IPS-18c (cell line): ENCODE data around the gene LY9.
"Not testable (repeated sequence)": the region's sequence is repeated elsewhere in the genome, so short reads cannot be mapped to it uniquely, and the experiment has no call there.

Experiments
- H3K4me3 ChIP-seq: 2 replicates; pipeline ENCODE4 v1.7.0; 2013; ENCODE audit warnings: low read depth, mild to moderate bottlenecking, low read length, moderate library complexity; ENCODE audit not compliant: insufficient read depth
- H3K9me3 ChIP-seq: one replicate; pipeline ENCODE4 v1.6.1; 2013; ENCODE audit warnings: mild to moderate bottlenecking, low read length, moderate library complexity; ENCODE audit not compliant: control insufficient read depth, insufficient read depth

LY9 gene

DNA sequence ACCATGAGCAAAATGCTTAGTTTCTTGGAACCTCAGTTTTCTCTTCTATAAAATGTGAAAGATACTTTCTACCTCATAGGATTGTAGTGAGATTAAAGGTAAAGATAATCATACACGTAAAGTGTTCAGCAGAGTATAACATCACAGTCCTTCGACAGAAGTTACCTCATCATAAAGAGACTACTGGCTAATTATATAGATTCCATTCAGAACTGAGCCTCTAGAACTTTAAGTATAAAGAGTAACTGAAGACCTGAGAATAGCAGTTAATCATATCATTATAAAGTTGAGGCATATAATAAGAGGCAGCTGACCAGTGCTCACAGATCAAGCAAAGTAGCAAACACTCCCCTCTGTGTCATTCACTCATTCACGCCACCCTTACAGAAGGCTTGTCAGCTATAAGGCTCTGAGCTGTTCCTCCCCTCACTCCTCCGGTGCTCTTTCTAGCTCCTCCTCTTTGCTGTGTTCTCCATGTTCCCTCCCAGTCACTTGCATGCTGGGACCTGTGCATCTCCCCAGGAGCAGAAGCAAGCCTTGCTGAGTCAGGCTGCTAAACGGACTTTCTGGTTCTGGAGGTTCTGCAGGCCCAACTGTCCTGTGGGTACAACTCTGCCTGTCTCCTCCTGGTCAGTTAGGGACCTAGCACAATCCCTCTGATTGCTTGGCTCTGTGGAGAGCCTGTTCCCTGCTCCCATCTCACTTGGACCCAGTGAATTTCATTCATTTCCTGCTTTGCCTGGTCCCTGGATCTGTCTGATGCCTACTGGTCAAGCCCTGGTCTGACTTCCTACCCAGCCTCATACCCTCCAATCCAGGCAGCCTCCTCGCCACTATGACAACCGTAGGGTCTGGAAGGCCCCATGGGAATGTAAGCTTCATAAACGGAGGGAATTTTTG is 28.3 kb upstream of the LY9 start:
- H3K4me3 ChIP-seq = no peak overlapping the region
- no peaks in the 10 kb centered on the region for H3K9me3 ChIP-seq

DNA sequence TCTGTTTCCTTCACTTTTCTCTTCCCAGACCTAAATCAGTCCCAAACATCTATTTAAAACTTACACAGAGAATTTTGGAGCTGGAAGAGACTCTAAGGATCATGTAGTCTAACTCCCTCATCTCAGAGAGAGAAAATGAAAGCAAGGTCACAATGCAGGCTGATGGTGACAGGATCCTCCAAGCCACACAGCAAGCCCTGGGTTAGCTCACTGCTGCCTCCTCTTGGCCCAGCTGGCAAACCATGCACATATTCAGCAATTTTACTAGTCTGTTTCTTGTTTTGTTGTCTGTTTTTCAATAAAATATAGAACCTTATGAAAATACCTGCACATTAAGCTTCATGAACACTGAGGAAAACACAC is 27.7 kb upstream of the LY9 start:
- Histone ChIP-seq H3K9me3 (no peaks in the 10 kb centered on the region), H3K4me3 (no peak overlapping the region)

DNA sequence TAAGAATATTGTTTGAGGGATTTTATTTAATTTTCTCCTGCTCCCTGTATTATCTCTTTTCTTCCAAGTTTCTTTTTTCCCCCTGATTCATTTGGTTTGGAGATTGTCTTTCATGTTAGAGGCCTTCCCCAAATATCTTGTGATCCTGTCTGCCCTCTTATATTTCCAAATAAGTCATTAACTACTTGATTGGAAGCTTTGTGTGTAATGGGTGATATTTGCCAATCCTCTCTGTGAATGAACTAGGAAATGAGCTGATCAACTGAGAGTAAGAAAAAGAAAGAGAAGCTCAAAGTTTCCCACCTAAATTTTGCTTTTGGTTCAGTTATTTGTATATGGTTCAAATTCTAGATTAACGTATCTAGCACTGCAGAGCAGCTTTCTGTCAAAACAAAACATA is 23.6 kb upstream of the LY9 start:
- Histone ChIP-seq H3K9me3 (no peaks in the 10 kb centered on the region), H3K4me3 (no peak overlapping the region)

DNA sequence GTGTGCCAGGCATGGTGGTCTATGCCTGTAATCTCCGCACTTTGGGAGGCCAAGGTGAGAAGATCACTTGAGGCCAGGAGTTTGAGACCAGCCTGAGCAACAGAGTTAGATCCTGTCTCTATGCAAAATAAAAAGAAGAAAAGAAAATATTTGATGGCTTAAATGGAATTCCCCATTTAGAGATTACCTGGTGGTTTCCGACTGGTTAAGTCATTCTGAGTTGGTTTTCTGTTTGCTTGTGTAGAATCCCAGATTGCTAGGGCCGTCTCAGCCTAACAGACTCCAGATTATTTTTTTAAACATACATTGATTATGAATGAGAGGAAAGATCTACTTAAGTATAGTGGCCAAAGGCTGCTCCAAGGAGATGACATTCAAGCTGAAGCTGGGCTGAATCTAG is 22.9 kb upstream of the LY9 start:
- H3K9me3 ChIP-seq = no peaks in the 10 kb centered on the region
- H3K4me3 ChIP-seq = no peak overlapping the region

DNA sequence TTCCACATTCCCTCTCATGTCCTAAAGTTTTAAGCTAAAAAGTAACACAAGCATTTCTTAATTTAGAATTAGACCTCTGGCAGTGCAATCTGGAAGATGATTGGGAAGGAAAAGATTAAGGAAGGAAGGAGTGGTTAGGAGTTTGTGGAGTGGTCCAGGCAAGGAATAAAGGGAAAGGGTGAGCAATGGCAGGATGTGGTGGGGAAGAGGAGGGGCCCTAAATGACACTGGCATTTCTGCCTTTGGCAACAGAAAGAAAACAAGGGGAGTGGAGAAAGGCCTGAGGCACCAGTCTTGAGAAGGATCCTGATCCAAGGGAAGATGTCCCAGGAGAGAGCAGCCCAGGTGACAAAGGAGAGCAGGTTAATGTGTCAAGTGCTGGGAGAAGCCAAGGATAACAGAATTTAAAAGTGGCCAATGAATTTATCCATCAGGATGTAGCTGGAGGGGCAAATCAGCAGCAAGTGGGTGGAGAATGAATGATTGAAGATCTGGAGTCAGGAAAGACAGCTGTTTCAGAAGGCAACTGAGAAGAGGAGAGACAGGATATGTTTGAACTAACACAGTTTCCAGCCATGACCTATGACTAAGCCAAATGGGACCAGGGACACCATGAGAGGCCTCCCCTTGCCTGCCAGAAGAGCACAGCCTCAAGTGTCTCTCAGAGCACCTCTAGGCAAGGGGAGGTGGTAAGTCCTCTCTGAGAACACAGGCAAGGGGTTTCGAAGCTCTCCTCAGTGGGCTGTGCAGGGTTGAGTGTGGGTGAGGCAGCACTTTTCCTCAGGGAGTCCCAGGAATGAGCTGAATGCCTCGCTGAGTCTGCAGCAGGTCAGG is 20.9 kb upstream of the LY9 start:
- no peak overlapping the region for H3K4me3 ChIP-seq

DNA sequence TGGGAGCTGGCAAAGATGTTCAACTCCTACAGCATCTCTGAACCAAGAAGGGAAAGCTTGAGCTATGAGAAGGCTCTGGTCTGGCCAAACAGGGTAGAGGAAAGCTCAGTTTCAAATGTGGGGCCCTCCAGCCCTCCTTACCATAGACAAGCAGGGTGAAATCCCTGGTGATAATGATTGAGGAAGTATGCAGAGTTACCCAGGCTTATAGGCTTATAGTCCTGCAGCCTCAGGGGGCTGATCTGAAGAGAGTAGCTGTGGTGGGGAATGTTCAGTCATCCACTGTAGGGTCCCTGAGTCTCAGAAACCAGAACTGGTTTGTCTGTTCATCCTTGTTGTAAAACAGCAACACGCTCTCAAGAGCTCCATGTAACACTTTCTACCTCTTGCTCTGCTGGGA is 19.8 kb upstream of the LY9 start:
- no peaks in the 10 kb centered on the region for H3K9me3 ChIP-seq
- H3K4me3 ChIP-seq = no peak overlapping the region

More for the DNA sequence above, 20.9 kb upstream of the LY9 start:
- no peaks in the 10 kb centered on the region for H3K9me3 ChIP-seq

DNA sequence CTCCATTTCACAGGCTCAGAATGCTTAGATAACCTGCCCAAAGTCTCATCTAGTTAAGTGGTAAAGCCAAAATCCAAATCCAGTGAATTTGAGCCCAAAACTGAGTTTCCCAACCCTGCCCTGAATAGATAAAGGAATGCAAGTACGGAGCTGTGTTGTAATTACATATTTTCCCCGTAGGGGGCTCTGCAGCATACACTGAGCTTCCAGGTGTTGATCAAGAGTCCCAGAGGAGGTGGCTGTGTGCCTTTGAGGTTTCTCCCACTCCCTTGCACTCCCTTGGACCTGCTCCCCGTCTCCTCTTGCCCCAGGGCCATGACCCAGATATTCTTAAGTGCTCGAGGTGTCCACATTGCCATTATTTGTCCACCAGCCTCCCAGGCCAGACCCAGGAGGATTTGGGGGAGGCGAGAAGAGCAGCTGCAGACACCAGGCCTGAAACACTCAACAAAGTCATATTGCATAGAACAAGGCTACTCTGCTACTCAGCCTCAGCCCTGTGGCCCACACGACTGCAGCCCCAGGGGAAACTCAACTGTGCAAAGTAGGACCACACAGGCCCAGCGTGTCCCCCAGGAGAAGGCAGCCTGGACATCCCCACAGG is 18.4 kb upstream of the LY9 start:
- no peak overlapping the region for H3K4me3 ChIP-seq
- H3K9me3 ChIP-seq = no peaks in the 10 kb centered on the region

DNA sequence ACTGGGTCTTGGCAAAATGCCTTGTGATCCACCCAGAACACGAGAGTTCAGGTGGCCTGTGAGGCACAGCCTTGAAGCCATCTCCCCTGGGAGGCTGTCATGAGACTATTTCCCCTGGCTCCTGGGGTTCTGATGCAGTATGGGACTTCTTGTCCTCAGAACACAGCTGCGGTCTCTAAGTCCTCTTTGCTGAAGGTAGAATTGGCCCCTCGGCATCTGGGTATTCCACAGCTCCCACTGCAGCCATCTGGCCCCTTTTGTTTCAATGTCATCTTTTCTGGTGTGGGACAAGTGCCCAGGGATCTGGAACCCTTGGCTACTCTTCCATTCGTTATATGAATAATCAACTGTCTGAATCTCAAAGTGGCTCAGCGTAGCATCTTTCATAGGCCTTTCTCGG is 17.0 kb upstream of the LY9 start:
- peaks cover 5% of the 10 kb centered on the region for H3K9me3 ChIP-seq
- no peak overlapping the region for H3K4me3 ChIP-seq

DNA sequence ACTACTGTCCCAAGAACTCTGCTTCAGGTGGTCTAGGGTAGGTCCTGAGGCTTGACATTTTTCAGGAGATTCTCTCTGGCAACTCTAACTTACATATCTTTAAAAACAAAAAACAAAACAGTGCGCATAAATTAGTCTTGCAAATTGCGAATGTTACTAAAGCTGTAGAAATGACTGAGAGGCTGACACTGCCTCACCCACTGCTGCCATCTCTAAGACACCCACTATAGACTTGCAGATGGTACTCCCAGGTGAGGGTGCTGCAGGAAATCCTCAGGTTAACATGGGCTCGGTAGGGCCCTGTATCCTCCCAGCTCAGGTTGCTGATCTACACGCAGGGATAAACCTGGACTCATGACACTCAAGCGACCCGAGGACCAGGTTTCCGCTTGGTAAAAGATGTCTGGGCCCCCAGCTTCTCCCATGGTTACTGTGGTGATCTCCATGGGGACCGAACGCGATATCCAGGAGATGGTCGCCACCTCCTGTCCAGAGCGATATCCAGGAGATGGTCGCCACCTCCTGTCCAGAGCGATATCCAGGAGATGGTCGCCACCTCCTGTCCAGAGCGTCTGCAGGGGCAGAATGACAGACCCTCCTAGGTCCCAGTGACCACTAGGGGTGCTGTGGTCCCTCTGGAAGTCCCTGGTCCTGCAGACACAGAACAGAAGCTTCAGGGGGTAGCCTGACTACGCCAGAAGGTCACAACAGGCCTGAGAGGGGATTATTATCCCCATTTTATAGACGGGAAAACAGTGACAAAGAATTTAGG is 16.2 kb upstream of the LY9 start:
- Histone ChIP-seq H3K9me3 (peaks cover 8% of the 10 kb centered on the region), H3K4me3 (no peak overlapping the region; the same call in 1 of the 2 replicates)

DNA sequence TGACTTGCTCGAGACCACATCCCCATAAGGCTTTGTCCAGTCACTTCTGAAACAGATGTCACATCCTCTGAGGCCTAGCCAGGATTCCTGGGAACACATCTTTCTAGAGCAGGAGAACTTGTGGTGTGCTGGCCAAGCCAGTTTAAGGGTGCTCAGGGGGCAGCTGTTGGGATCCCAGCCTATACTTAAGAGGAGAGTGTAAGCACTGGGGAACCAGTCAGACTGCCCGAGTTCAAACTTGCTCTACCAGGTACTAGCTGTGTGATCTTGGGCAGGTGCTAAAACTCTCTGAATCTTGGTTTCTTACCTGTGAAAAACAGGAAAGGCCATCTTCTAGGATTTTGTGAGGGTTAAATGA is 15.6 kb upstream of the LY9 start:
- Histone ChIP-seq H3K9me3 (peaks cover 8% of the 10 kb centered on the region), H3K4me3 (no peak overlapping the region)

DNA sequence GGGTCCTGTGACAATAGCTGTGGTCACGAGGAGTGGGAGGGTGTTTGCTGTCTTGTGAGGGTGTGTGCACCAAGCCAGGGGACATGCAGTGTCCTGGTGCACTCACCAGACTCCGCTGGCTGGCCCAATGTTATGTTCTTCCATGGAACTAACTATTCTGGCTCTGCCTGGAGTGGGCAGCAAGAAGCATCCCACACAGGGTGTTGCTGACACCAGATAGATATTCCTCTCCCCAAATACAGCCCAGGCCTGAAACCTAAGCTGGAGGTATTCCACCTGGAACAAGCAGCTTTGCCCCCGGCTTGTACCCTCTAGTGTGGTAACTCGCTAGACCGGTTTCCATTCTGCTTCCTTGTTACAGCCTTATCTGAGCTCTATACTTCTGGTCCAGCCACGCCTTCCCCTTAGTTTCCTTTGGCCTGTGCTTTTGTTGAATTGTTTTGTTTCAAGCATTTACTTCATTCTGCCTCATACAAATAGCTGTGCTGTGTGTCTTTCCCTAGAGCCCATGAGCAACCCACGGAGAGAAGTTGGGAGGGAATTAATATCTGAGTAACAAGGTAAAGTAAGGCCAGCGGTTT is 14.7 kb upstream of the LY9 start:
- no peak overlapping the region for H3K4me3 ChIP-seq
- H3K9me3 ChIP-seq = peaks cover 8% of the 10 kb centered on the region

DNA sequence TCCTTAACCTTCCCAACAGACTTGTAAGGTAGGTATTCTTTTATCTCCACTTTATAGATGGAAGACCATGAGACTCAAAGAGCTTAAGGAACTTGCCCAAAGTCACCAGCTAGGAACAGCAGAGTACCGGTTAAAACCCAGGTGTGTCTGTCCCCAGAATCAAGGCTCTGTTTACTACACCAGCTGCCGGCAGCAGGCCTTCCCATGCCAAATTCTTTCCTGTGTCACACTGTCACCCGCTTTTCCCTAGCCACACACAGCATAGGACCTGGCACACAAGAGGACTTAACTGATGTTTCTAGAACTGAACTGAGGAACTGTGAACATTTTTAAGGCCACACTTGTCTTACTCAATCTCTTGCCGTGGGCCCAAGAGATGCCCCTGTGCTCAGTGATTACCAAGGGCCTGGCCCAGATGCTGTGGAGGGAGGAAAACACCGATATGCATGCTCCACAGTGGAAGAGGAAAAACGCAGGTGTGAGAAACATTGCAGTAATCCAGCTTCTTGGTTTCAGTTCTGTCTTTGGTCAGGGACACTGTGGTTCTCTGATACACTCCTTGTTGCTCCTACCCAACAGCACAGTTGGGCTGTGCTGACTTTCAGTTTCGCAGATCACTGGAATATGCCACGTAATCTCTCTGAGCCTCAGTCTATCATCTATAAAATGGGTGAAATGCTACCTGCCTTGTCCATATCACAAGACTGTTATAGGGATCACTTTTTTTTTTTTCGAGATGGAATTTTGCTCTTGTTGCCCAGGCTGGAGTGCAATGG is 13.9 kb upstream of the LY9 start:
- no peak overlapping the region for H3K4me3 ChIP-seq
- H3K9me3 ChIP-seq = peaks cover 8% of the 10 kb centered on the region

DNA sequence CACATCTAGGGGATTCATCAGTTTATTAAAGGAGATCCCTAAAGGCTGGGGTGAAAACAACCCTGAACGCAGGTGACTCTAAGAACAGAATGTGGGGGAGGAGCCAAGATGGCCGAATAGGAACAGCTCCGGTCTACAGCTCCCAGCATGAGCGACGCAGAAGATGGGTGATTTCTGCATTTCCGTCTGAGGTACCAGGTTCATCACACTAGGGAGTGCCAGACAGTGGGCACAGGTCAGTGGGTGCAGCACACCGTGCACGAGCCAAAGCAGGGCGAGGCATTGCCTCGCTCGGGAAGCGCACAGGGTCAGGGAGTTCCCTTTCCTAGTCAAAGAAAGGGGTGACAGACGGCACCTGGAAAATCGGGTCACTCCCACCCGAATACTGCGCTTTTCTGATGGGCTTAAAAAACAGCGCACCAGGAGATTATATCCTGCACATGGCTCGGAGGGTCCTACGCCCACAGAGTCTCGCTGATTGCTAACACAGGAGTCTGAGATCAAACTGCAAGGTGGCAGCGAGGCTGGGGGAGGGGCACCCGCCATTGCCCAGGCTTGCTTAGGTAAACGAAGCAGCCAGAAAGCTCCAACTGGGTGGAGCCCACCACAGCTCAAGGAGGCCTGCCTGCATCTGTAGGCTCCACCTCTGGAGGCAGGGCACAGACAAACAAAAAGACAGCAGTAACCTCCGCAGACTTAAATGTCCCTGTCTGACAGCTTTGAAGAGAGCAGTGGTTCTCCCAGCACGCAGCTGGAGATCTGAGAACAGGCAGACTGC is 12.8 kb upstream of the LY9 start:
- H3K4me3 ChIP-seq, H3K9me3 ChIP-seq: not testable (repeated sequence)

DNA sequence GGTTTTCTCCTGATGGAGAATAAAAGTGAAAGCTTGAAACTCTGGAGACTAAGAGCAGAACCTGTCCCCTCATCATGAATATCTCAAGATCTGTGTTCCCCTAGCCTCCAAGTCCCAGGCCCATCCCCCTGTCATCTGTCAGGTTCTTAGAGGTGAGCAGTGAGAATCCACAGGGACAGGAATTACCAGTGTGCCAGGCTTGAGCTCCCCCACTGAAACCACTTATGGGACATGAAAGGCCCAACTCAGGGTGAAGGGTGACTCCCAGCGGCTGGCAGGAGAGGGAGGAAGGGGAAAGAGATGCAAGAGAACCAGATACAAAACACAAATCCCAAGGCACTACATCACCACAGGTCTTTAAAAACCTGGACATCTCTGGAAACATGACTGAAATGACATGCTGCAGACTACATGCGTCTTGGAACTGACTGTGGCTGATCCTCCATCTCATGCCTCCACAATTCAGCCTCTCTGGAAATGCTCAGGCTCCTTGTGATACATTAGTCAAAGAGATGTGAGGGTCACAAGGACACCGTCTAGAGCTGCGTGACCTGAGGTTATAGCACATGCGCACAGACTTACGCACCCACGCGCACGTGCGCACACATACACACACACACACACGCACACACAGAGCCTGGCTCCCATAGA is 6.8 kb upstream of the LY9 start:
- Histone ChIP-seq H3K4me3 (no peak overlapping the region), H3K9me3 (peaks cover under 1% of the 10 kb centered on the region)
